HepG2 (cell line): ENCODE measurements around the gene FCN1. TPM values are rescaled to one million over a fixed set of nuclear protein-coding genes. Genes with fewer than 3 reads are reported as not detected.

Experiments
- ATAC-seq: fragments of 200-7000 bp; cut with Tn5 transposase; 3 replicates; pipeline ENCODE4 v1.9.1; 2020; ENCODE audit warnings: mild to moderate bottlenecking, moderate library complexity
- BruUV-seq: library from RNA; stranded (reverse); fragments of 400-500 nt; replicated peaks from 2 replicates; lab custom pipeline; 2021; lab: Mats Ljungman, UMichigan
- CTCF ChIA-PET: fragments of 300-600 bp; formaldehyde crosslinking; extraction: SDS; loops from one replicate; lab custom pipeline; 2021; ENCODE audit warnings: low total read pairs, inconsistent platforms, low intra/inter-chr PET ratio; lab: Yijun Ruan, JAX
- POLR2A ChIA-PET: fragments of 350-600 bp; sonication (Branson Sonifier 250); formaldehyde crosslinking; loops from one replicate; lab custom pipeline; 2020; ENCODE audit warnings: antibody characterized with exemption, inconsistent platforms; lab: Yijun Ruan, JAX
- DNase-seq: peaks from one replicate; pipeline ENCODE4 v3.0.0-alpha.2; 2015; ENCODE audit warnings: low spot score
- FAIRE-seq: peaks from 3 replicates; lab custom pipeline; 2011; peaks lifted over from hg19 to GRCh38; lab: Jason Lieb, UNC
- H2AFZ ChIP-seq: one replicate; pipeline ENCODE4 v1.6.1; 2011; ENCODE audit warnings: low read length, inconsistent platforms
- H3K27ac ChIP-seq: fragments of 300-600 bp; 3 replicates; pipeline ENCODE4 v1.8.0; 2011; ENCODE audit warnings: mixed run types, mild to moderate bottlenecking, mixed read lengths, low read length, inconsistent platforms; ENCODE audit not compliant: insufficient read depth; ENCODE audit errors: extremely low read length
- H3K27me3 ChIP-seq, 2 experiments: fragments of 200-600 bp in 1 of 2; 2 replicates in 1 of 2; 3 replicates in 1 of 2; pipeline versions ENCODE4 v1.6.0 to v1.8.0; 2011; ENCODE audit warnings: low read length in 2 of 2, mild to moderate bottlenecking in 2 of 2, moderate library complexity in 2 of 2, inconsistent platforms in 1 of 2; ENCODE audit not compliant: insufficient read depth in 2 of 2, control insufficient read depth in 1 of 2
- H3K36me3 ChIP-seq, 2 experiments: fragments of 200-600 bp in 1 of 2; replicated peaks in 1 of 2; 2 replicates in 1 of 2; 3 replicates in 1 of 2; pipeline versions ENCODE4 v1.5.1 to v1.8.0; 2011; ENCODE audit warnings: low read length in 2 of 2, inconsistent platforms in 1 of 2; ENCODE audit not compliant: insufficient read depth in 2 of 2, control insufficient read depth in 1 of 2
- H3K4me1 ChIP-seq: 2 replicates; pipeline ENCODE4 v1.5.1; 2012; ENCODE audit warnings: low read length, inconsistent platforms; ENCODE audit not compliant: insufficient read depth
- H3K4me2 ChIP-seq: 2 replicates; pipeline ENCODE4 v1.6.0; 2011; ENCODE audit warnings: low read depth, low read length, inconsistent platforms
- H3K4me3 ChIP-seq, 3 experiments: fragments of 200-600 bp in 1 of 3; sonication (generic), shearing (Covaris generic) in 1 of 3; replicated peaks in 1 of 3; 2 replicates each; pipeline ENCODE4 v1.5.1; 2011 to 2016; ENCODE audit warnings: low read length in 3 of 3, inconsistent platforms in 2 of 3, low read depth in 2 of 3, mild to moderate bottlenecking in 2 of 3, control low read depth in 1 of 3, mixed read lengths in 1 of 3; ENCODE audit not compliant: insufficient read depth in 1 of 3
- H3K79me2 ChIP-seq: one replicate; pipeline ENCODE4 v1.6.1; 2011; ENCODE audit warnings: low read length, inconsistent platforms; ENCODE audit not compliant: insufficient read depth
- H3K9ac ChIP-seq: 2 replicates; pipeline ENCODE4 v1.6.0; 2011; ENCODE audit warnings: mild to moderate bottlenecking, low read depth, low read length, inconsistent platforms; ENCODE audit not compliant: insufficient read depth
- H3K9me3 ChIP-seq: 2 replicates; pipeline ENCODE4 v1.5.1; 2012; ENCODE audit warnings: mild to moderate bottlenecking, low read length
- H4K20me1 ChIP-seq: 2 replicates; pipeline ENCODE4 v1.6.0; 2011; ENCODE audit warnings: inconsistent platforms, mild to moderate bottlenecking, low read length, moderate library complexity; ENCODE audit not compliant: insufficient read depth
- ZBTB40 ChIP-seq, 2 experiments: fragments of 450-650 bp in 1 of 2; sonication (generic) in 1 of 2; formaldehyde crosslinking in 1 of 2; IDR thresholded peaks; 2 replicates each; pipeline versions ENCODE4 v1.6.1 to v1.8.0; 2016 to 2022; ENCODE audit warnings: antibody characterized with exemption in 1 of 2, mild to moderate bottlenecking in 1 of 2, missing genetic modification reagents in 1 of 2
- ZNF792 ChIP-seq: IDR thresholded peaks from 2 replicates; pipeline ENCODE4 v1.6.1; 2016
- WGBS: methylation state at CpG from one replicate; pipeline ENCODE4 v1.1.6; 2017; ENCODE audit warnings: low lambda C conversion rate; 5-methylcytosine and 5-hydroxymethylcytosine counted together
- in situ Hi-C: cut with HindIII; loops from 2 replicates; pipeline ENCODE4 v1.10.0; 2017; ENCODE audit warnings: low pct_unique_long_range_greater_than_20kb; ENCODE audit not compliant: extremely low pct_ligation_motif_present
- intact Hi-C: fragments of 100-400 bp; cut with micrococcal nuclease; formaldehyde crosslinking; loops from one replicate; pipeline ENCODE4 v1.10.0; 2022; ENCODE audit not compliant: unreplicated experiment
- polyA plus RNA-seq, 8 experiments: library from polyadenylated mRNA; depleted of rRNA in 3 of 8; stranded (reverse) in 7 of 8; unstranded in 1 of 8; fragments of >200 nt; fragmentation: Illumina TruSeq in 4 of 8; extraction: Trizol in 4 of 8; gene quantifications; 2 replicates each; pipeline versions ENCODE4 v1.2.1 to v1.2.3, GENCODE V29; 2011 to 2016; ENCODE audit warnings: low read depth in 4 of 8, missing spikeins in 1 of 8, mixed read lengths in 1 of 8; ENCODE audit not compliant: insufficient read depth in 1 of 8
- total RNA-seq, 5 experiments: library from RNA; depleted of rRNA; stranded (reverse); fragments of >200 nt; fragmentation: Illumina TruSeq; extraction: Trizol; gene quantifications; 2 replicates each; pipeline ENCODE4 v1.2.3, GENCODE V29; 2016; ENCODE audit warnings: low read depth in 1 of 5

FCN1 gene
- total and polyA plus RNA-seq, 2 of the 13 experiments (the other 11 are each of a cell fraction or from before 2014, with no cell fraction given) = not detected

GRCh38 chr9:134868751-134869553 is 48.8 kb downstream of the FCN1 start:
- DNase-seq (no peak), ATAC-seq (no peak), FAIRE-seq (no peak)
- Histone ChIP-seq H3K27me3 (peaks cover 2 to 31% of the 10 kb centered on the region in 2 experiments; a peak in 3 of 5 replicates), H2AFZ (no peak overlapping the region), H3K9ac (no peak overlapping the region), H3K27ac (no peak overlapping the region), H3K9me3 (no peaks in the 10 kb centered on the region), H3K4me1 (no peaks in the 10 kb centered on the region), H3K36me3 (no peaks in the 10 kb centered on the region), H3K4me2 (no peak overlapping the region), H3K79me2 (no peaks in the 10 kb centered on the region), H3K4me3 (no peak overlapping the region), H4K20me1 (no peaks in the 10 kb centered on the region)
- WGBS = 17% methylated on average over 12 of the region's 25 CpGs
- no peak for TF ChIP-seq ZNF792 (CRISPR knock-in tag)
- no peak for TF ChIP-seq ZBTB40 (IDR thresholded peaks at IDR 0.05)
- peak; percentile 70; the same call in 1 of the 2 replicates for TF ChIP-seq ZBTB40 (CRISPR knock-in tag; IDR thresholded peaks at IDR 0.05)
- ChIA-PET POLR2A (no interaction called here), CTCF (no interaction called here)
- no TSS peak for BruUV-seq
- in situ Hi-C loops (no loop called here), intact Hi-C loops (no loop called here)
